ENCODE measurements around the gene CTF1. TPM values are rescaled to one million over a fixed set of nuclear protein-coding genes. Genes with fewer than 3 reads are reported as not detected.
"Not testable (repeated sequence)": the region's sequence is repeated elsewhere in the genome, so short reads cannot be mapped to it uniquely, and the experiment has no call there.

The CTF1 gene
- total RNA-seq, 2 donors from 2014 or later = 0.29 to 0.96 TPM

- ATAC-seq (peak; percentile 72 to 78), DNase-seq (ENCODE audit: low spot score in 2 of 2) (peak in 1 of 2 donors; percentile 56)
- H3K9me3 Mint-ChIP-seq = no peaks in the 10 kb centered on the region
- peak overlapping the region; percentile 12 to 78 for H3K27ac Mint-ChIP-seq
- H3K36me3 Mint-ChIP-seq = peaks cover 4 to 5% of the 10 kb centered on the region in 2 donors
Observed at GRCh38 chr16:30934827-30935557, 38.6 kb downstream of the CTF1 start.

DNA sequence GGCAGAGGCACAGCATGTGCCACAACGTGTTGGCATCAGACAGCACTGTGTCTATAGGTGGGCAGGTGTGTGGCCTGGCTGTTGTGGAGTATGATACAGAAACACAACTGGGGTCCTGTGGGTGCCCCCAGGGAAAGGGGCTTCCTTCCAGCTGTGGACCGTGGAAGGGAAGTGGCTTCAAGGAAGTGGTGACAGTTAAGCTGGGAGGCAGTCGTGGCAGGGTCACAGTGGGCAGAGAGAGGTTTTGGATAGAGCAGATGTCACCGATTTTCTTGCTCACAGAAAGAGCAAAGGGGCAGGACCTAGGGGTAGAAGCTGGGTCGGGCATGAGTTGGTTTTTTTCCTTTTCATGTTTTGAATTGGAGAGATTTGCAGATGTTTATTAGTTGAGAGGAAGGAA is 41.3 kb downstream of the CTF1 start:
- Mint-ChIP-seq H3K9me3 (no peaks in the 10 kb centered on the region), H3K27ac (peak overlapping the region; percentile 45 to 57), H3K36me3 (peaks cover 0 to 4% of the 10 kb centered on the region in 2 donors)
- no peak for ATAC-seq
- DNase-seq (ENCODE audit: low spot score in 2 of 2) = no peak

- peaks cover 5 to 16% of the 10 kb centered on the region in 2 donors for H3K36me3 Mint-ChIP-seq
- not testable (repeated sequence) for H3K9me3 Mint-ChIP-seq; DNase-seq (ENCODE audit: low spot score in 2 of 2); ATAC-seq
- peak overlapping the region in 1 of 2 donors; percentile 25 for H3K27ac Mint-ChIP-seq
Observed at GRCh38 chr16:30939571-30939970, 43.2 kb downstream of the CTF1 start.

DNA sequence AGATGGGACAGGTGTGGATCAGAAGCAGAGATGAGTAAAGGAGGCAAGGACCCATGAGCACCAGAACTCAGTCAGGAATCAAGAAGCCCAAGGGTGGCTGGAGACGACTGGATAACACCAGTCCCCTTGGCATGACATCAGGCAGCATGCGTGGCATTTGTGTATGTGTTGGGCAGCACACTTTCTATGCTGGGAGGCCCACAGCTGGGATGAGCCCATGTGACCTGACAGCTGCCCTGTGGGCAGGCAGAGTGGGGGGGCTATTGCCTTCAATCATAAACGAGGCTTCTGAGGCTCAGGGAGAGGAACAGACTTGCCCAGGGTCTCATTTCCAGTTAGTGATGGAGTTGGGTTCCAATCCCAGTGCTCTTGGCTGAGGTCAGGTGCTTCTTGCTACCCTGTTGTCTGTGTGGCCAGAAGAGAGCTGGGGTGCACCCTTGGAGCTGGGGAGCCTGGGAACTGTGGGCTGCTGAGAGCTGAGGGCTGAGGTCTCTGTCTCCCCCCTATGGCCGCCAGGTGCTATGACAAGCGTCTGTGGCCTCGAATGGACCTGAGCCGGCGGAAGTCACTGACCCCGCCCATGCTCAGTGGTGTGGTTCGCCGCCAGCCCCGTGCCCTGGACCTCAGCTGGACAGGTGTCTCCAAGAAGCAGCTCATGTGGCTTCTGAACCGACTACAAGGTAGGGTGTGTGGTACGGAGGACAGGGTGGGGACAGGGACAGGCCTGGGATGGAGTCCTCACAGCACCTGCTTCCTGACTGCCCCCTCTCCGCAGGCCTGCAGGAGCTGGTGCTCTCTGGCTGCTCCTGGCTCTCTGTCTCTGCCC is 45.4 kb downstream of the CTF1 start:
- Mint-ChIP-seq H3K36me3 (peaks cover 6 to 21% of the 10 kb centered on the region in 2 donors), H3K9me3 (no peaks in the 10 kb centered on the region), H3K27ac (peak overlapping the region in 1 of 2 donors; percentile 77)
- peak; percentile 94 to 96 for ATAC-seq
- DNase-seq (ENCODE audit: low spot score in 2 of 2) = peak; percentile 71 to 82

GRCh38 chr16:30942426-30942806 is 46.0 kb downstream of the CTF1 start:
- Mint-ChIP-seq H3K9me3 (no peaks in the 10 kb centered on the region), H3K36me3 (peaks cover 6 to 21% of the 10 kb centered on the region in 2 donors), H3K27ac (peak overlapping the region; percentile 44 to 66)
- no peak for DNase-seq (ENCODE audit: low spot score in 2 of 2)
- peak; percentile 41 to 42 for ATAC-seq

GRCh38 chr16:30944352-30944751 is 47.9 kb downstream of the CTF1 start:
- Mint-ChIP-seq H3K27ac (no peak overlapping the region), H3K9me3 (no peaks in the 10 kb centered on the region), H3K36me3 (peaks cover 6 to 21% of the 10 kb centered on the region in 2 donors)
- DNase-seq (ENCODE audit: low spot score in 2 of 2) (no peak), ATAC-seq (no peak)

DNA sequence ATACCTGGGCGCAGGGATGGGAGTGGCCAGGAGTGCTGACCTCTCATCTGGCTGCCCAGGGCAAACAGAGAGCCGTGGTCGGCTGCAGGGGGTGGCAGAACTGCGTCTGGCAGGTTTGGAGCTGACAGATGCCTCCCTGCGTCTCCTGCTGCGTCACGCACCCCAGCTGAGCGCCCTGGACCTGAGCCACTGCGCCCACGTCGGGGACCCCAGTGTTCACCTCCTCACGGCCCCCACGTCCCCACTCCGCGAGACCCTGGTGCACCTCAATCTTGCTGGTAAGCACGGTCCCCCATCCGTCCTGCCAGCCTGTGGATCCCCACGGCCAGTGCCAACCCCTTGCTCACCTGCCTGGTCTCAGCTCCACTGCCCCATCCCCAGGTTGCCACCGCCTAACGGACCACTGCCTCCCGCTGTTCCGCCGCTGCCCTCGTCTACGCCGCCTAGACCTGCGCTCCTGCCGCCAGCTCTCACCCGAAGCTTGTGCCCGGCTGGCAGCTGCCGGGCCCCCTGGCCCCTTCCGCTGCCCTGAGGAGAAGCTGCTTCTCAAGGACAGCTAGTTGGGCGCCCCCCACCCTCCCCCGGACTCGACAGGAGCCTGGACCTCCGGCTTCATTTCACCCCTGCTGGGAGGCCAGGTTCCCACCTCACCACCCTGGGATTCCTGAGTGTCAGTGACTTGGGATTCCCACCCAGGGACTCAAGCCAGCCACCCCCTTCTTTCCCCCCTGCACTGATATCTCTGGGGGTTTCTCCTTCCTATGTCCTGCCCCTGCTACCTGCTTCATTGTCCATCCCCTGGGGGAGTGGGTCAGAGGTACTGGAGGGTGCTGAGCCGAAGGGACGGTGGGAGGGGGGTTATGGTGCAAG is 50.5 kb downstream of the CTF1 start:
- DNase-seq (ENCODE audit: low spot score in 2 of 2) (no peak), ATAC-seq (no peak)
- Mint-ChIP-seq H3K9me3 (no peaks in the 10 kb centered on the region), H3K36me3 (peaks cover 6 to 29% of the 10 kb centered on the region in 2 donors), H3K27ac (peak overlapping the region in 1 of 2 donors; percentile 44)

GRCh38 chr16:30947541-30947858 is 51.1 kb downstream of the CTF1 start:
- H3K36me3 Mint-ChIP-seq = peaks cover 6 to 27% of the 10 kb centered on the region in 2 donors
- H3K27ac Mint-ChIP-seq = no peak overlapping the region
- ATAC-seq = no peak
- no peaks in the 10 kb centered on the region for H3K9me3 Mint-ChIP-seq
- no peak for DNase-seq (ENCODE audit: low spot score in 2 of 2)

DNA sequence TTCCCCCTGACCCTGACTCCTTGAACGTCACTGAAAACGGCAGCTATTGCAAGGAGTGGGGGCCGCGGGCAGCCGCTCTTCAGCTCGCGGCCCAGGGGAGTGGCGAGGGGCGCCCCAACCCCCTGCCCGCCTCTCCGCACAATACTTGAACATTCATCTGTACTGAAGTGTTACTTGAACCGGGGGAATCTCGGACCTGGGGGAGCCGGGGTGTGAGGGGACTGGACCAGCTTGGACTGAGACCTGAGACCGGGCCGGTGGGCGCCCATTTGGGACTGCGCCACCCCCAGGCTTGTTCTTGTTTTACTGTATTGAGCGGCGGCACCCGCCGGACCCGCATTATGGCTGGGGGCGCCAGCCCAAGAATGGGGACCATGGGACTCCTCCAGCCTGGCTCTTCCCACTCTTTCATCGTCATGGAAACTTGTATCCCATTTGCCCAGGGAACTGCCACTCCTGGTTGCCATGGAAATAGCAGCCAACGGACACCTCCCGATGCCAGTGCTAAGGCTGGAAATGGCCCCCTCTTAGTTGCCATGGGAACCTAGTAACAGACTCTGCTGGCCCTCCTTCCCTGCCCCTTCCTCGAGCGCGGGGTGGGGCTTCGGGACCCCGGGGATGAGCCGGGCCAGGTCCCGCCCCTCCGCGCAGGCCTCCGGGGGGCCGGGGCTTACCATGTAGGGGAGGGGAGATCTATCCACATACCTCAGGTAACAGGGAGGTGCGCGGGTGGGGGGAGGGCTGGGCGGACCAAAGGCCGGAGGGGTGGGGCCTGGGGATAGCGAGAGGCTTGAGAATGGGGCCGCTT is 51.6 kb downstream of the CTF1 start:
- no peaks in the 10 kb centered on the region for H3K9me3 Mint-ChIP-seq
- ATAC-seq (peak in 1 of 2 donors; percentile 2), DNase-seq (ENCODE audit: low spot score in 2 of 2) (no peak)
- H3K36me3 Mint-ChIP-seq = peaks cover 6 to 22% of the 10 kb centered on the region in 2 donors
- no peak overlapping the region for H3K27ac Mint-ChIP-seq

GRCh38 chr16:30948667-30949649 is 52.5 kb downstream of the CTF1 start, which contains the start of gene ORAI3:
Gene ORAI3 (plus strand): TSS chr16:30949068. CDS start chr16:30949290, 222 bp downstream.
- DNase-seq (ENCODE audit: low spot score in 2 of 2) = peak; percentile 46 to 75
- H3K9me3 Mint-ChIP-seq = no peaks in the 10 kb centered on the region
- H3K27ac Mint-ChIP-seq = peak within 1 kb of the TSS; percentile 77 to 85
- ATAC-seq = peak; percentile 53 to 57
- H3K36me3 Mint-ChIP-seq = peaks cover 6 to 18% of the 10 kb centered on the region in 2 donors

DNA sequence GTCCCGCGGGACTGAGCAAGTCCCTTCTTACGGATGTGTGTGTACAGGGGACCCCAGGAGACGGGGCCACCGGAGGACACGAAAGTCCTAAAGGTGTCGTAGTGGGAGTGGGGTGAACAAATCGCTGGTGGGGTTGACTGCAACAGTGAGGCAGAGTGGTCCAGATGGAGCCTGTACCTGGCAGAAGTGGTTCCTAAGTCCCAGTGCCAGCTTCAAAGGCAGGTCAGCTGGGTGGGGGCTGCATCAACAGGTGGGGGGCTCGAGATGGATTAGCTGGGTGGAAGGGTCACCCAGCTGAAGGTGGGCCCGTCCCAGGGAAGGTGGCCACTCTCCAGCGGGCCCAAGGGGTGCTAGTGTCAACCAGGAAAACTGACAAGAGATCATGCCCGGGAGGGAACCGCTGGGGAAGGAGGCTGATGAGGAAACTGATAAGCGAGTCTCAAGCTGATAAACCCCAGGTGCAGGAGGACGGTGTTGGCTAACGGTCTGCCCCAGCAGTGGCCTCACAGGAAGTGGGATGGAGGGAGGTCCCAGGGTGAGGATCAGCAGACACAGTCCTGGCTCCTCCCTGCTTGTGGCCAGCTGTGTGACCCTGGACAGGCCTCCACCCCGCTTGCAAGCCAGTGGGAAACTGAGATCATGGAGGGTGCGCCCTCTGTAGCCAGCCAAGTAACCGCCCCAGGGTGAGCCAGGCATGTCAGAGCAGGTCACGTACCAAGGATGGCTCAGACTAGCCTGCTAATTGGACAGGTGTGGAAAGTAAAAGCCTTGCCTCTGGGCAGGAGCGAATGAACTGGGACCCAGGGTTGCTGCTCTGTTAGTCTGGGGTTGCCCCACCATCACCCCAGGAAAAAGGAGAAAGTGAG is 53.5 kb downstream of the CTF1 start:
- H3K27ac Mint-ChIP-seq = peak overlapping the region; percentile 77 to 85
- peaks cover 0 to 9% of the 10 kb centered on the region in 2 donors for H3K36me3 Mint-ChIP-seq
- DNase-seq (ENCODE audit: low spot score in 2 of 2) (peak; percentile 62 to 83), ATAC-seq (peak; percentile 79 to 86)
- no peaks in the 10 kb centered on the region for H3K9me3 Mint-ChIP-seq

- DNase-seq (ENCODE audit: low spot score in 2 of 2) (no peak), ATAC-seq (no peak)
- Mint-ChIP-seq H3K27ac (peak overlapping the region; percentile 77 to 85), H3K36me3 (peaks cover 0 to 8% of the 10 kb centered on the region in 2 donors), H3K9me3 (no peaks in the 10 kb centered on the region)
Observed at GRCh38 chr16:30950516-30951065, 54.2 kb downstream of the CTF1 start.

GRCh38 chr16:30951193-30951592 is 54.8 kb downstream of the CTF1 start:
- Mint-ChIP-seq H3K27ac (no peak overlapping the region), H3K9me3 (no peaks in the 10 kb centered on the region), H3K36me3 (peaks cover 0 to 8% of the 10 kb centered on the region in 2 donors)
- ATAC-seq (no peak), DNase-seq (ENCODE audit: low spot score in 2 of 2) (no peak)

GRCh38 chr16:30951750-30952149 is 55.3 kb downstream of the CTF1 start:
- no peak for ATAC-seq
- Mint-ChIP-seq H3K36me3 (peaks cover 0 to 8% of the 10 kb centered on the region in 2 donors), H3K9me3 (no peaks in the 10 kb centered on the region), H3K27ac (no peak overlapping the region)
- no peak for DNase-seq (ENCODE audit: low spot score in 2 of 2)

All from activated naive CD4-positive, alpha-beta T cell treated with anti-CD3 and anti-CD28 coated beads, Interleukin-2, amount 50 U/mL, for 72 hours (primary cell).